ENCODE measurements around the gene JAZF1.
"Not testable (repeated sequence)": the region's sequence is repeated elsewhere in the genome, so short reads cannot be mapped to it uniquely, and the experiment has no call there.

Gene JAZF1

GRCh38 chr7:27923642-27923980 is 257.0 kb downstream of the JAZF1 start:
- no peak for DNase-seq

DNA sequence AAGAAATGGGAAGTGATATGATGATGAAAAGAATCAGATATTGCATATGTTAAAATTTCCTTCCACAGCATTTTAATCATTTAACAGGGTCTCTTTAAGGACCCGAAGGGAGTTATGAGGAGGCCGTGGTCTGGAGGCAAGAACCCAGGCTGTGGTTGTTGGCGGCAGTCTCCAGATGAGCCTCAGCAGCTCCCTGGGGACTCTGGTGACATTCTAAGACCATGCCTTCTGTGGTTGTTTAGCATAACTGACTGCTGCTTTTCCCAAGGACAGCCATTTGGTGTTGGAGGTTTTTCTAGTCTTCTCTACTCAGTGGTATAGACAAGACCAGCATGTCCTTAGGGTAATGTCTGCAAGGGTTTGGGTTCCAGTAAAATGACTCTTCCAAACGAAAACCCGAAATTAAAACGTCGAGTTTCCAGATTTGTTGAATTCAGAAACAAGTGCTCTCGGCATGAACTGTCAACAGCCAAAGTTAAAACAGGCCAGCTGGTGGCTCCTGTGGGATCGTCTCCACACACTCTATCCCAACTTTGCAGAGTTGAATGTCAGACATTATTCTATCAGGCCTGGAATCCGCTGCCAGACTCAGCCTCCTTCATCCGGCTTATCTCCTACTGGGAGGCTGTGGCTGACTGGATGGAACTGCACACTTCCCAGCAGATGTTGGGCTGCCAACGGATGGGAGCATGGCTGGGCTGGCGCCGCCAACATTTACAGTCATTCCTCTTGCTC is 257.5 kb downstream of the JAZF1 start:
- DNase-seq: no peak

- DNase-seq: not testable (repeated sequence)
Observed at GRCh38 chr7:27922389-27922788, 258.2 kb downstream of the JAZF1 start.

GRCh38 chr7:27921081-27921836 is 259.3 kb downstream of the JAZF1 start:
- DNase-seq: peak; percentile 87

- no peak for DNase-seq
Observed at GRCh38 chr7:27920281-27920946, 260.2 kb downstream of the JAZF1 start.

GRCh38 chr7:27918503-27918902 is 262.1 kb downstream of the JAZF1 start:
- DNase-seq: no peak

DNA sequence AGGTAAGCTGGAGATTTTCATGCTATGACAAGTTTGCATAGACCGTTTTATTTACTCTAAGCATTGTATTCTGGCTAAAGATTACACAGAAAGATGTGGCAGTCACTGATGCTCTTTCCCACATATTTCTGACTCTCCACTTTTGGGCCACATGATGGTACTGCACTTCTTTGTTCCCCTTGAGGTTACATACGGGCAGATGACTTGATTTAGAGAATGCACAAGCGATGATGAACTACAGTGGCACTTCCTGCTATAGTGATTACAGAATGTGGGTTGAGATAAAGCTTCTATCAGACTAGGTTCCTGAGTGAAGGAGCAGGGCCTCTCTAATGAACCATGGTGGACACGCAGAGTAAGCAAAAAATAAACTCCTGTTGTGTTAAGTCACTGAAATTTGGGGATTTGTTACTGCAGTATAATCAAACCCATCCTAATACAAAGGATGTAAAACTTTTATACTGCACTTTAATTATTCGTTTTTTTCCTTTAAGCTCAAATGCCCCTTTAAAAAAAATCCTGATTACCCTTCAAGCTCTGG is 262.8 kb downstream of the JAZF1 start:
- no peak for DNase-seq

DNA sequence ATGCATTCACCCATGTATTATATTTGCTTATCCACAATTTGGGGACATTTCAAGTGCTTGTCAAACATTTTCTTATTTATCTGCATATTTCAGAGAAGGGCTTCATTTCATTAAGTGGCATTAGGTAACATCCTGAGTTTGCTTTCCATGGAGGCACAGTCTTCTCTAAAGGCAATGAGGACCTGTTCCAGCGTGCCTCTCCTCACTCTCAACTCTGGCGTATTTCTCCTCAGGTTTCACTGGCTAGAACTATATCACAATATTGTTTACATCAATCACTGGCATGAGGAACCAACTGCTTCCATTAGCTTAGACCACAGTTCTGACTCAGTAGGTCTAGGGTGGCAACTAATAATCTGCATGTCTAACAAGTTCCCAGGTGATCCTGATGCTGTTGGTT is 263.5 kb downstream of the JAZF1 start:
- peak; percentile 75 for DNase-seq

GRCh38 chr7:27916372-27916771 is 264.2 kb downstream of the JAZF1 start:
- DNase-seq: no peak

GRCh38 chr7:27914409-27914808 is 266.2 kb downstream of the JAZF1 start:
- DNase-seq: no peak

- DNase-seq: no peak
Observed at GRCh38 chr7:27912751-27913150, 267.8 kb downstream of the JAZF1 start.

- no peak for DNase-seq
Observed at GRCh38 chr7:27911920-27912319, 268.7 kb downstream of the JAZF1 start.

DNA sequence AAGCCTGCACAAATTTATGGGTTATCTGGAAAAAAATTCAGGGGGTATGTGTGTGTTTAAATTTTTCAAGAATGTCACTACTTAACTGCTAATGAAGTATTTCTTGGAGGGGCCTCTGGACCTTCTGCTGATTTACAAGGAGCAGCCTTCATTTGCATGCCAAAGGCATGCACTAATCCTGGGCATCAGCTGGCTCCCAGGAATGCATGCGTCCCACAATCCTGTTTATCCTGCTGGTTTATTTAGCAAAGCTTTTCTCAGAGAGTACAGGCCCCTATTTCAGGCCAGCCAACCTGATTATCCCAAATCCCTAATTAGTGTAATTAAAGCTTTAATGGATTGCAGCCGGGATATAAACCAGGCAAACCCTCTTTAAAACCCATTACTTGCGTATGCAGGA is 270.3 kb downstream of the JAZF1 start:
- DNase-seq: peak; percentile 35

DNA sequence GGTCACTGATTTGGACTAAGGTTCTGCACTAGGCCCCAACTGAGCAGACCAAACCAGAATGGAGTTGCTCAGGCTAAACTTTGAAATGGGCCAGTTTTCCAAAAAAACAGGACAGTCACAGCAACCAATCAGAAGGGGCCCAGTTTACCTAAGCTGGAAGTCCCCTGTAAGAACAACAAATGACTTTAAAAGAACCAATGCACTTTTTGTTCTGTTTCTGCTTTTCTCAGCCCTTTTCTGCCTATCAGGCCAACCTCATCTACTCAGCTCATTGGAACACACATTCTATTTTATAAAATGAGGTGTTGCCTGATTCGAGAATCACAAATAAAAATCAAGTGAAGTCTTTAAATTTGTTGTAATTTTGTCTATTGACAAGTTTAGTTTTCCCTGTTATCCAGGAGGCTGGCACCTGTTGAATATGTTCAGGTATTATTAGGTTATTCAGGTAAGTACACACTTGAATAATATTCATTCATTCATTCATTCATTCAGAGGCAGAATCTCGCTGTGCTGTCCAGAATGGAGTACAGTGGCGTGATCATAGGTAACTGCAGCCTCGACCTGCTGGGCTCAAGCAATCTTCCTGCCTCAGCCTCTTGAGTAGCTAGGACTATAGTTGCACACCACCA is 271.9 kb downstream of the JAZF1 start:
- DNase-seq: no peak

DNA sequence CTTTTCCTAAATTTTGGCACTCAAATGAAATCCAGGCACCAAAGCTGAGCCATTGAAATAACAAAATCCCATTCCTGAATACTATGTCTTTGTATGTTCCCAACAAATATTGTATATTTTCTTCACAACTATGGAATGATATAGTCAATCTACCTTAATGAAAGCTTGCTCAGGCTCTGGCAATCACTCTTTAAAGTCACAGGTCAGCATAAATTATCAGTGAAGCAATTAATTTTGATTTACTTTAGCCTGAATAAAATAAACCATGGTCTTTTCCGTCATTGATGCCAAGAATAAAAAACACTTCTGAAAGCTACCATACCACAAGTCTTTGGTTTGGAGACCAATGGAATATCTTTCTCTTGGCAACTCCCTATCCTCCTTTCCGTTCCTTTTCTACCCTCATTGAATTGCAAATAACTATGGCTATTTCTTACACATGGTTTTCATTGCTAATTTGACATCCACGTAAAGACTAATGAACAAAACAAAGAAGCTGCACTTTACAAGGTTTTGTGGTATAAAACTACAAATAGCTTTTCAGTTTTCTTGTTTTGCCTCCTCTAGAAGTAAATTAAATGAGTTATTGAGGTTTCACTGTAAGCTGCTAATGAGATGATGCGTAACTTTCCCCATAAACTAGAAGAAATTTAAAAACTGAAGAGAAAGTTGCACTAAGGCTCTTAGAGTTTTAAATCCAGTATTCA is 274.1 kb downstream of the JAZF1 start:
- DNase-seq: no peak

GRCh38 chr7:27905951-27906350 is 274.6 kb downstream of the JAZF1 start:
- no peak for DNase-seq

- no peak for DNase-seq
Observed at GRCh38 chr7:27901028-27901760, 279.4 kb downstream of the JAZF1 start.

GRCh38 chr7:27900006-27900405 is 280.6 kb downstream of the JAZF1 start:
- DNase-seq: no peak

GRCh38 chr7:27899601-27900000 is 281.0 kb downstream of the JAZF1 start:
- no peak for DNase-seq

GRCh38 chr7:27897441-27897847 is 283.2 kb downstream of the JAZF1 start:
- no peak for DNase-seq

DNA sequence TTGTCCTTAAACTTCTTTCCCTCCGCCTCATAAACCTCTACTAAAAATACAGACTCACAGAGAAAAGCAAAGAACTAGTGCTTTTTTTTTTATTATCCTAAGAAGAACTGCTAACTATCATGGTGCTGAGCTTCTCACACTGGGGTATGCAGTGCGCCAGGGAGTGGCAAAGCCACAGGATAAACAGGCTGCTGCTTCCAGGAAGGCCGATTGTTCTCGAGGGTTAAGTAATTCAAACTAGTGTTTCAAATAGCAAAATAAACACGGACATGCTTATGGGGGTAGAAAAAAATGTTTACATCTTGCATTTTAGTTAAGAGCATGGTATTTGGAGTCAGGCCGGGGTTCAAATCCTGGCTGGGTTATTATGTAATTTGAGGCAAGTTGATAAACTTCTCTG is 283.6 kb downstream of the JAZF1 start:
- DNase-seq: no peak

- DNase-seq: no peak
Observed at GRCh38 chr7:27895551-27895950, 285.0 kb downstream of the JAZF1 start.

Data from NCI-H1105 treated with DMSO at 0.1 percent for 48 hours (cell line).